Transverse colon (tissue), 4 donors: ENCODE data around the gene CACNA1C. TPM values are rescaled to one million over a fixed set of nuclear protein-coding genes. Genes with fewer than 3 reads are reported as not detected.

ENCODE experiments used
- DNase-seq: peaks from one replicate; pipeline ENCODE4 v3.0.0-alpha.2; 2019
- H3K27ac ChIP-seq, 4 donors: fragments of 200-600 bp; sonication (generic); 2 replicates each; pipeline ENCODE4 v1.5.1; 2016 to 2018; ENCODE audit warnings: inconsistent platforms in 4 of 4
- H3K27me3 ChIP-seq: fragments of 200-600 bp; sonication (generic); 2 replicates; pipeline ENCODE4 v1.5.1; 2017; ENCODE audit warnings: inconsistent platforms
- H3K36me3 ChIP-seq, 4 donors: fragments of 200-600 bp; sonication (generic); 2 replicates each; pipeline ENCODE4 v1.5.1; 2017 to 2019; ENCODE audit warnings: inconsistent platforms in 4 of 4
- H3K4me1 ChIP-seq, 4 donors: fragments of 200-600 bp; sonication (generic); 2 replicates each; pipeline ENCODE4 v1.5.1; 2017 to 2020; ENCODE audit warnings: inconsistent platforms in 4 of 4
- H3K4me3 ChIP-seq, 4 donors: fragments of 200-600 bp; sonication (generic); 1 replicate in 1 of 4; 2 replicates in 3 of 4; pipeline versions ENCODE4 v1.5.1 to v1.6.1; 2017 to 2019; ENCODE audit warnings: inconsistent platforms in 4 of 4
- H3K9me3 ChIP-seq, 2 donors: fragments of 200-600 bp; sonication (generic); 2 replicates each; pipeline ENCODE4 v1.5.1; 2017 to 2019; ENCODE audit warnings: inconsistent platforms in 2 of 2
- EP300 ChIP-seq: sonication (generic); formaldehyde crosslinking; IDR thresholded peaks from one replicate; pipeline ENCODE4 v1.6.1; 2017; ENCODE audit warnings: antibody characterized with exemption, low read depth
- POLR2A ChIP-seq: fragments of 450-650 bp; IDR thresholded peaks from one replicate; pipeline ENCODE4 v1.6.1; 2016; ENCODE audit warnings: antibody characterized with exemption, mild to moderate bottlenecking, moderate library complexity
- POLR2AphosphoS5 ChIP-seq, 3 donors: sonication (generic); formaldehyde crosslinking; IDR thresholded peaks; one replicate each; pipeline ENCODE4 v1.6.1; 2016; ENCODE audit warnings: antibody characterized with exemption in 3 of 3
- WGBS, 2 donors: methylation state at CpG; one replicate each; pipeline ENCODE4 v1.1.5; 2018; ENCODE audit warnings: low coverage in 1 of 2; 5-methylcytosine and 5-hydroxymethylcytosine counted together
- in situ Hi-C, 4 donors: fragments of 200-750 bp; cut with MboI; loops; one replicate each; pipeline versions ENCODE4 v1.15.0 to v1.15.1; 2017; ENCODE audit warnings: low sequenced_read_pairs in 3 of 4, low pct_ligation_motif_present in 1 of 4, low pct_unique_long_range_greater_than_20kb in 1 of 4
- intact Hi-C: fragments of 100-400 bp; cut with DNase I; formaldehyde crosslinking; loops from one replicate; pipeline ENCODE4 v1.15.1; 2023; ENCODE audit warnings: low total_unique reads
- total RNA-seq, 4 donors: library from RNA; depleted of rRNA; stranded (reverse); fragments of >200 nt; gene quantifications; one replicate each; pipeline ENCODE4 v1.1.0, GENCODE V29; 2016
- TF ChIP-seq, protein P1 (sequence below), 5 experiments: fragments of 200-600 bp in 3 of 5; fragments of 450-650 bp in 2 of 5; sonication (generic) in 3 of 5; IDR thresholded peaks; 1 replicate in 2 of 5; 2 replicates in 3 of 5; pipeline ENCODE4 v1.5.1; 2016 to 2017; ENCODE audit warnings: antibody characterized with exemption in 5 of 5, inconsistent platforms in 3 of 5, mild to moderate bottlenecking in 2 of 5, moderate library complexity in 1 of 5

The CACNA1C gene
- total RNA-seq, 4 donors from 2014 or later, result 18.8 to 35.2 (median 24.8) TPM

DNA sequence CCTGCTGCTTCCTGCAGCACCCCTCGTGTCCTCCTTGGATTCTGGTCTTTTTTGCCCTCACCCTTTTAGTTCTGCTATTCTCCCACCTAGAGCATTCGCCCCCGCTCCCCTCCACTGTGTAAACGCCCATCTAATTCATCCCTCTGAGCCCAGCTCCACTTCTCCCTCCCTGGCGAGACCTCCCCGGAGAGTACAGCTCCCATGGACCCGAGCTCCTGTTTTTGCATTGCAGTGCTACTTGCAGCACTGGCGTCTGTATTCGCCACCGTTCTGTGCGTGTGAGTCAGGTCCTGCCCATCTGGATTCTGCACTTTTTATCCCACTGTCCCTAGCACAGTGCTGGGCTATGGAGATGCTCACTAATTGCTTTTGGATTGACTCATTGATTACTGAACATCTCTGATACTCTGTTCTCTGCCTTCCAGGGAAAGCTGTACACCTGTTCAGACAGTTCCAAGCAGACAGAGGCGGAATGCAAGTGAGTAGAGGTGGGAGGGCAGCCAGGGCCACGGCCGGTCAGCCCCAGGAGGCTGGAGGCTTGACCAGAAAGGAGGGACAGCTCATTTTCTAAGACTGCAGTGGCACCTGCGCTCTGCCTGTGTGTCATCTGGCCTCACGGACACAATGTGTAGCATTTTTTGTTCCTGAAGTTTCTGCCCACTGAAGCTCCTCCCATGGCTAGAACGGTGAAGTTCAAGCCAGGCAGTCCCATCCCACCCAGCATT lies 553.6 kb downstream of the CACNA1C start:
- intact Hi-C loops, result no loop called here
- Histone ChIP-seq H3K36me3 (no peaks in the 10 kb centered on the region), H3K4me3 (no peak overlapping the region), H3K27ac (no peak overlapping the region), H3K27me3 (no peaks in the 10 kb centered on the region), H3K9me3 (no peaks in the 10 kb centered on the region), H3K4me1 (no peaks in the 10 kb centered on the region)
- in situ Hi-C loops, result no loop called here
- DNase-seq, result no peak
- 88 to 90% methylated on average over 3 to 17 of the region's 17 CpGs for WGBS, 2 donors
- no peak for TF ChIP-seq POLR2AphosphoS5 (IDR thresholded peaks at IDR 0.05)
- no peak for TF ChIP-seq EP300
- TF ChIP-seq, protein P1, sequence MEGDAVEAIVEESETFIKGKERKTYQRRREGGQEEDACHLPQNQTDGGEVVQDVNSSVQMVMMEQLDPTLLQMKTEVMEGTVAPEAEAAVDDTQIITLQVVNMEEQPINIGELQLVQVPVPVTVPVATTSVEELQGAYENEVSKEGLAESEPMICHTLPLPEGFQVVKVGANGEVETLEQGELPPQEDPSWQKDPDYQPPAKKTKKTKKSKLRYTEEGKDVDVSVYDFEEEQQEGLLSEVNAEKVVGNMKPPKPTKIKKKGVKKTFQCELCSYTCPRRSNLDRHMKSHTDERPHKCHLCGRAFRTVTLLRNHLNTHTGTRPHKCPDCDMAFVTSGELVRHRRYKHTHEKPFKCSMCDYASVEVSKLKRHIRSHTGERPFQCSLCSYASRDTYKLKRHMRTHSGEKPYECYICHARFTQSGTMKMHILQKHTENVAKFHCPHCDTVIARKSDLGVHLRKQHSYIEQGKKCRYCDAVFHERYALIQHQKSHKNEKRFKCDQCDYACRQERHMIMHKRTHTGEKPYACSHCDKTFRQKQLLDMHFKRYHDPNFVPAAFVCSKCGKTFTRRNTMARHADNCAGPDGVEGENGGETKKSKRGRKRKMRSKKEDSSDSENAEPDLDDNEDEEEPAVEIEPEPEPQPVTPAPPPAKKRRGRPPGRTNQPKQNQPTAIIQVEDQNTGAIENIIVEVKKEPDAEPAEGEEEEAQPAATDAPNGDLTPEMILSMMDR (IDR thresholded peaks at IDR 0.05), result no peak
- no peak for TF ChIP-seq POLR2A

DNA sequence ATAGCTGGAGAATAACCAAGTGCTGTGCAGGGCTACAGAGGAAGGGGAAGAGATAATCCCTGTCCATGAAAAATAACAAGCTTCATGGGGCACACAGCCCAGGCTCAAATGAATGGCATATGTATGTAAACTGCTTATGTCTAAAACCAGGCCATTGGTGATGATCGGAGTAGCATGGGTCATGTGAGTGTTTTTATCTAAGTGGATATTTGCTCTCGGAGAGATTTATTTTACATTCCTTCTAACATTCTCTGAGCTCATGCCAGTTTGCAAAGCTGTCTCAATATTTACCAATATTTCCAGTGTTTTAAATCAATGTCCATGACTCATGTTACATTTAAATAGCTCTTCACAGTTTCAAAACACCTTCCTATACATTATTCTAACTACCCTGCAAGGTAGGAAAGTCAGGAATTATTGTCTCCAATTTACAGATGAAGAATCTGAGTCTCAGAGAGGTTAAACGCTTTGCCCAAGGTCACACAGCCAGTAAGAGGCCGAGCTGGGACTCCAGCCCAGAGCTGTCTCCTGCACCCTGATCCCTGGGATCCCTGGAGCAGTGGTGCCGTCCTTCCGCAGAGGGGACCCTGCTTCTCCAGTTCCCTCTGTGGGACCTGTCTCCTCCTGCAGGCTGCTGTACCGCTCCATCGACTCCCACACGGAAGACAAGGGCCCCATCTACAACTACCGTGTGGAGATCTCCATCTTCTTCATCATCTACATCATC lies 555.3 kb downstream of the CACNA1C start:
- H3K27ac ChIP-seq, result no peak overlapping the region
- no peak overlapping the region for H3K4me3 ChIP-seq
- intact Hi-C loops, result no loop called here
- in situ Hi-C loops, result no loop called here
- no peaks in the 10 kb centered on the region for H3K27me3 ChIP-seq
- DNase-seq, result no peak
- TF ChIP-seq, protein P1 (IDR thresholded peaks at IDR 0.05), result no peak
- no peak for TF ChIP-seq POLR2A
- no peak for TF ChIP-seq POLR2AphosphoS5 (IDR thresholded peaks at IDR 0.05)
- TF ChIP-seq EP300, result no peak
- no peaks in the 10 kb centered on the region for H3K4me1 ChIP-seq
- 60 to 75% methylated on average over 1 to 10 of the region's 10 CpGs for WGBS, 2 donors
- H3K36me3 ChIP-seq, result no peaks in the 10 kb centered on the region
- H3K9me3 ChIP-seq, result no peaks in the 10 kb centered on the region

DNA sequence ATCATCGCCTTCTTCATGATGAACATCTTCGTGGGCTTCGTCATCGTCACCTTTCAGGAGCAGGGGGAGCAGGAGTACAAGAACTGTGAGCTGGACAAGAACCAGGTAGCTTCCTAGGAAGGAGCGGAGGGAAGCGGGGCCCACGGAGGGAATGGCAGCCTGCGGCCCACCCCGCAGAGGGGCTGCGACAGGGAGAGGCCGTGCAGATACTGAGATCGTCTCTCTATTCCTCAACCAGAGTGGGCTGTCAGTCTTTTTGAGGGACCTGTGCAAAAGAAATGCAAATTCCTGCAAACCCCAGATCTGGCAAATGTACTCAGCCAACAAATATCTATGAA lies 555.8 kb downstream of the CACNA1C start:
- DNase-seq, result no peak
- in situ Hi-C loops, result no loop called here
- no peak overlapping the region for H3K27ac ChIP-seq
- no peaks in the 10 kb centered on the region for H3K4me1 ChIP-seq
- no peaks in the 10 kb centered on the region for H3K36me3 ChIP-seq
- H3K27me3 ChIP-seq, result no peaks in the 10 kb centered on the region
- intact Hi-C loops, result no loop called here
- 94% methylated on average over 12 of the region's 12 CpGs; no CpG with 5 or more reads in 1 of the 2 donors for WGBS, 2 donors
- no peaks in the 10 kb centered on the region for H3K9me3 ChIP-seq
- H3K4me3 ChIP-seq, result no peak overlapping the region
- no peak for TF ChIP-seq POLR2AphosphoS5 (IDR thresholded peaks at IDR 0.05)
- TF ChIP-seq, protein P1 (IDR thresholded peaks at IDR 0.05), result no peak
- TF ChIP-seq EP300, result no peak
- TF ChIP-seq POLR2A, result no peak

DNA sequence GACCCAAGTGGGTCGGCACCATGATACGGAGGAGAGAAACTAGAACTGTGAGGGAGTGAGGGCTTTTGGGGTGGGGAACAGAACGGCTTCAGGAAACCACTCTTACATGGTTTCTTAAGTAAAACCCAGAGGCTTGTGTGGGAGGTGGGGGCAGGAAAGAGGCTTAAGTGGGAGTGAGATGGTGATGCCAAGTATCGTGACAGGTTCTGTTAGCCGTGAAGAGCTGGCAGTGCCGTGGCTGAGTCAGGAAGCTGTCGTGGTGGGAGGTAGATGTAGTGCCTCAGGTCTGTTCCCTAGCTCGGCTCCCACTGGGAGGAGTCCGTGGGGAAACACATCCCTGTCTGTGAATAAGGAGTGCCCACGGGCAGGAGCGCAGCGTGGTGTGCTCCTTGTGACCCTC lies 556.2 kb downstream of the CACNA1C start:
- DNase-seq, result no peak
- H3K4me1 ChIP-seq, result no peaks in the 10 kb centered on the region
- intact Hi-C loops, result no loop called here
- 59 to 60% methylated on average over 4 to 12 of the region's 12 CpGs for WGBS, 2 donors
- H3K9me3 ChIP-seq, result no peaks in the 10 kb centered on the region
- no peaks in the 10 kb centered on the region for H3K27me3 ChIP-seq
- no peak for TF ChIP-seq POLR2AphosphoS5 (IDR thresholded peaks at IDR 0.05)
- TF ChIP-seq EP300, result no peak
- no peak for TF ChIP-seq POLR2A
- TF ChIP-seq, protein P1 (IDR thresholded peaks at IDR 0.05), result no peak
- no peaks in the 10 kb centered on the region for H3K36me3 ChIP-seq
- in situ Hi-C loops, result no loop called here
- H3K27ac ChIP-seq, result no peak overlapping the region
- no peak overlapping the region for H3K4me3 ChIP-seq
